ENCODE results near the gene RFXANK.
"Not testable (repeated sequence)": the region's sequence is repeated elsewhere in the genome, so short reads cannot be mapped to it uniquely, and the experiment has no call there.

Gene RFXANK

GRCh38 chr19:19170053-19170872, 21.8 kb upstream of the RFXANK start, which contains the start of gene MEF2B:
TSS of gene MEF2B (minus strand) at chr19:19170263. CDS start at chr19:19150735, 19,528 bp downstream.
- peak; percentile 74 for DNase-seq

- DNase-seq = no peak
Measured at GRCh38 chr19:19170873-19171672, 21.0 kb upstream of the RFXANK start.

DNA sequence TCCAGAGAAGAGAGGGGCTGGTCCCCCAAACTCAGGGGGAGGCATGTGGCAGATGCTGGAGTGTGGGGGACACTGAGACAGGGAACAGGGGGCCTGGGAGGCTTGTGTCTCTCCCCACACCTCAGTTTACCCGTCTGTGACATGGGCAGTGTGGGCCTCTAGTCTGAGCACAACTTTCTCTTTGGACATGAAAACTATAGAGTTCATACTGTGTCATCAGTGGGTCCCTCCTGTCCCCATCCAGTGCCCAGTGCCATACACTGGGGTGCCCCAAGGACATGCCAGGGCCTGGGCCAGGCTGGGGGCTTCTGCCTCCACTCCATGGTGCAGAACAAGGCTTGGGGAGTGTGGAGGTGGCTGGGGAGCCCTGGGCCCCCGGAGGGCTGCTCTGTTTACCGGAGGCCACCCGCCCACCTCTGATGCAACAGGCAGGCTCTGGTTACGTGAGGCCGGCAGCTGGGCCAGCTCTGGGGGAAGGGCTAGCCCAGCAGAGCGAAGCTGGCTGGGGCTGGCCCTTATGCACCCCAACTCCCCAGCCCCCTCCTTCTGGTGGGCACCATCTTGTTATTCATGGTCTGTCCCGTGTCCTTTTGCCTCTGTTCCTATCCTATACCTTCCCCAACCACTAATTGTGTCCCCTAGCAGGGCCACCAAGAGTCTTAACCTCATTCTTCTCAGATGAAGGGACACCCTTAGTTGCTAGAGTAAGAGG, 20.1 kb upstream of the RFXANK start:
- no peak for DNase-seq

DNA sequence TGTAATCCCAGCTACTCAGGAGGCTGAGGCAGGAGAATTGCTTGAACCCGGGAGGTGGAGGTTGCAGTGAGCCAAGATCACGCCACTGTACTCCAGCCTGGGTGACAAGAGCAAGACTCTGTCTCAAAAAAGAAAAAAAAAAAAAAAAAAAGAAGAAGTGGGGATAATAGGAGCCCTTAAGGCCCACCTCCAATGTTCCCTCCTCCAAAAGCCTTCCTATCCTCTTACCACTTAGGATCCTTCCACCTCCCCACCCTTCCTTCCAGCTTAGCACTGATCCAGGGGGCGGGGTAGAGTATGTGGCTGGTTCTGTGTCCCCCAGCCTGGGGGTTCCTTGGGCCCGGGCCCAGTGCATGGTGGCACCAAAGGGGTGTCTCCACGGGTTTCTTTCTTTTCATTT, 18.8 kb upstream of the RFXANK start:
- DNase-seq = not testable (repeated sequence)

GRCh38 chr19:19176950-19177349, 15.1 kb upstream of the RFXANK start:
- no peak for DNase-seq

GRCh38 chr19:19179548-19180441, 12.3 kb upstream of the RFXANK start:
- no peak for DNase-seq

- no peak for DNase-seq
Measured at GRCh38 chr19:19181488-19181998, 10.5 kb upstream of the RFXANK start.

DNA sequence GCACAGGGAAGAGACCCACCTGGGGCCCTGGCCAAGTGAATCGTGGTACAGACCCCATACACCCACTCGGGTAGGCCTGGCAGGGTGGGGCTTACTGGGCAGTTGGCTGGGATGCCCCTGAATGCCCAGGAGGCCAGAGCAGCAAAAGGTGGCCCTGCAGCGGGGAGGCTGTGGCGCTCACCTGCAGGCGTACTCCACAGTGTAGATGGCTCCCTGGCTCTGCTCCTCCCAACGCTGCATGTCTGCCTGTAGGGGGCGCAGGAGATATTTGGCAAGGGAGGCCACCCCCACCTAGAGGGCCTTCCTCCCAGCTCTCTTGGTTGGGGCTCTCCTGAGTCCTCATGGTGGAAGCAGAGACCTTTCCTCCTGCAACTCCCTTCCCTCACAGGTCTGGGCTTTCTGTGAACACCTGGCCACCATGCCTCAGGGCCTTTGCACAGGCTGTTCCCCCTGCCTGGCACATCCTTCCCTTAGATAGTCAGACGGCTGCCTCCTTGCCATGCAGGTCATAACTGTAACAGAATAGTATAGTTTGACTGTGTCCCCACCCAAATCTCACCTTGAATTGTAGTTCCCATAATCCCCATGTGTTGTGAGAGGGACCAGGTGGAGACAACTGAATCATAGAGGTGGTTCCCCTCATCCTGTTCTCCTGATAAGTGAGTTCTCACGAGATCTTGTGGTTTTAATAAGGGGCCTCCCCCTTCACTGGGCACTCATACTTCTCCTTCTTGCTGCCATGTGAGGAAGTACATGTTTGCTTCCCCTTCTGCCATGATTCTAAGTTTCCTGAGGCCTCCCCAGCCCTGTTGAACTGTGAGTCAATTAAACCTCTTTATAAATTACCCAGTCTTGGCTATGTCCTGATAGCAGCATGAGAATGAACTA, 6.0 kb upstream of the RFXANK start:
- peak; percentile 74 for DNase-seq

DNA sequence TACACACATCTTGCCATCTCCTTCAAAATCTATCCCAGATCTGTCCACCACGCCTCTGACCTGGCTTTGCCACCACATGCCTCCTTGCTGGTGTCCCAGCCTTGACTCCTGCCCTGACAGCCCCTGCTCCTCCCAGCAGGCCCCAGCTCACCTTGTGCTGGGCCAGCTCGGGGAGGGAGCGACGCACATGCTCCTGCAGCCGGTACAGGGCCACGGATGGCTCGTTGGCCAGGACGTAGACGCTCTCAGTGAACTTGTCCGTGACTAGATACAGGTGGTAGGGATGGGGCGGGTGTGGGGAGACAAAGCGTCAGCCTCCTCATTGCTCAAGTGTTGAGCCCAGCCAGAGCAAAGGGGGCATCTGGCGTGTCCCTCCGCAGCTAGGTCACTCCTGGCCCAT, 5.3 kb upstream of the RFXANK start:
- no peak for DNase-seq

- DNase-seq = no peak
Measured at GRCh38 chr19:19191768-19192077, 335 bp upstream of the RFXANK start.

- no peak for DNase-seq
Measured at GRCh38 chr19:19192910-19193423, 909 bp downstream of the RFXANK start.

DNA sequence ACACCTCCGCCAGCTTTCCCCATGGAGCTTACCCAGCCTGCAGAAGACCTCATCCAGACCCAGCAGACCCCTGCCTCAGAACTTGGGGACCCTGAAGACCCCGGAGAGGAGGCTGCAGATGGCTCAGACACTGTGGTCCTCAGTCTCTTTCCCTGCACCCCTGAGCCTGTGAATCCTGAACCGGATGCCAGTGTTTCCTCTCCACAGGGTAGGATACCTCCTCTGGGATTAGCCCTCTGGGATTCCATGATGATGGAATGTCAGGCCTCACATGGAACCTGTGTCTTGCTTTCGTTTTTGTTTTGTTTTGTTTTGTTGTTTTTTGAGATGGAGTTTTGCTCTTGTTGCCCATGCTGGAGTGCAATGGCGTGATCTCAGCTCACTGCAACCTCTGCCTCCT, 1.9 kb downstream of the RFXANK start:
- DNase-seq = no peak

- DNase-seq = no peak
Measured at GRCh38 chr19:19201697-19202630, 9.9 kb downstream of the RFXANK start.

GRCh38 chr19:19202707-19203011, 10.6 kb downstream of the RFXANK start:
- DNase-seq = no peak

GRCh38 chr19:19203012-19203856, 11.2 kb downstream of the RFXANK start, which contains the start of gene NR2C2AP:
TSS of gene NR2C2AP (minus strand) at chr19:19203414. CDS start at chr19:19203060, 354 bp downstream.
- DNase-seq = peak; percentile 92

DNA sequence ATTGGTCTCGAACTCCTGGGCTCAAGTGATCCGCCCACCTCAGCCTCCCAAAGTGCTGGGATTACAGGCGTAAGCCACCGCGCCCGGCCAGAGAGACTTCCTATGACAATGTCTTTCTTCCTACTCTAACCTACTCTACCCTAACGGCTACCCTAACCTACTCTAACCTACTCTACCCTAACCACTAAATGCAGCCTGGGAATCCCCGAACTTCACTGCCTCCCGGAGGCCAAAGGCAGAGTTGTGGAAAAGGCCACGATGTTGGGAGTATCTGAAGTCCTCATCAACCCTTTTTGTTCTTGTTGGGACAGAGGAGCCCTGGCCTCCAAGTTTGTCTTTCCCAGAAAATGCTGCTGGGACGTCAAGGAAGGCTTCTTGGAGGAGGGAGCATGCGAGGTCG, 12.1 kb downstream of the RFXANK start:
- no peak for DNase-seq

- DNase-seq = no peak
Measured at GRCh38 chr19:19205416-19206410, 13.7 kb downstream of the RFXANK start.

GRCh38 chr19:19206938-19207337, 14.9 kb downstream of the RFXANK start:
- DNase-seq = no peak
